ENCODE data around the gene CAMK1G.

DNA sequence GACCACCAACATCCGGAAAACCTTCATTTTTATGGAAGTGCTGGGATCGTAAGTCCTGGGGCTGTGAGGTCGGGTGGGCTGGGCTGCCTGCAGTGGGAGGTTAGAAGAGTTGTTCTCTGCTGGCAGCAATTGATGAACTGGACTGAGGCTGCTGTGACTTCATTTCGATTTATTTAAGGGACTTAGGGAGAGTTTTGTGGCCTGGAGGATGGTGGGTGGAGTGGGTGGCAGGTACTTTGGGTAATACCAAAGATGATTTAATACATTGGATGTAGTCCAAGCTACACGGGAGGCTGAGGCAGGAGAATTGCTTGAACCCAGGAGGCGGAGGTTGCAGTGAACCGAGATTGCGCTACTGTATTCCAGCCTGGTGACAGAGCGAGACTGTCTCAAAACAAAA, 11.5 kb downstream of the CAMK1G start:
- TF ChIP-seq, protein P1, sequence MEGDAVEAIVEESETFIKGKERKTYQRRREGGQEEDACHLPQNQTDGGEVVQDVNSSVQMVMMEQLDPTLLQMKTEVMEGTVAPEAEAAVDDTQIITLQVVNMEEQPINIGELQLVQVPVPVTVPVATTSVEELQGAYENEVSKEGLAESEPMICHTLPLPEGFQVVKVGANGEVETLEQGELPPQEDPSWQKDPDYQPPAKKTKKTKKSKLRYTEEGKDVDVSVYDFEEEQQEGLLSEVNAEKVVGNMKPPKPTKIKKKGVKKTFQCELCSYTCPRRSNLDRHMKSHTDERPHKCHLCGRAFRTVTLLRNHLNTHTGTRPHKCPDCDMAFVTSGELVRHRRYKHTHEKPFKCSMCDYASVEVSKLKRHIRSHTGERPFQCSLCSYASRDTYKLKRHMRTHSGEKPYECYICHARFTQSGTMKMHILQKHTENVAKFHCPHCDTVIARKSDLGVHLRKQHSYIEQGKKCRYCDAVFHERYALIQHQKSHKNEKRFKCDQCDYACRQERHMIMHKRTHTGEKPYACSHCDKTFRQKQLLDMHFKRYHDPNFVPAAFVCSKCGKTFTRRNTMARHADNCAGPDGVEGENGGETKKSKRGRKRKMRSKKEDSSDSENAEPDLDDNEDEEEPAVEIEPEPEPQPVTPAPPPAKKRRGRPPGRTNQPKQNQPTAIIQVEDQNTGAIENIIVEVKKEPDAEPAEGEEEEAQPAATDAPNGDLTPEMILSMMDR (optimal IDR thresholded peaks at IDR 0.05 in 1 of 3, IDR thresholded peaks at IDR 0.05 in 1 of 3, conservative IDR thresholded peaks at IDR 0.05 in 1 of 3; ENCODE audit: extremely low read depth in 1 of 3, insufficient read depth in 2 of 3, low read length in 3 of 3) = no peak
- no peak for TF ChIP-seq EZH2 (IDR thresholded peaks at IDR 0.05; ENCODE audit: low read length)
